Adrenal gland (tissue), 12 donors: ENCODE results near the gene DCC. TPM values are rescaled to one million over a fixed set of nuclear protein-coding genes. Genes with fewer than 3 reads are reported as not detected.

Experiments
- DNase-seq, 7 donors: peaks; one replicate each; pipeline ENCODE4 v3.0.0-alpha.2; 2019 to 2020
- H3K27ac ChIP-seq, 5 donors: fragments of 200-600 bp; sonication (generic) in 4 of 5; 1 replicate in 3 of 5; 2 replicates in 2 of 5; pipeline versions ENCODE4 v1.5.1 to v1.8.0; 2016 to 2020; ENCODE audit warnings: mild to moderate bottlenecking in 1 of 5
- H3K27me3 ChIP-seq: fragments of 200-600 bp; 2 replicates; pipeline ENCODE4 v1.8.0; 2021
- H3K36me3 ChIP-seq, 2 donors: fragments of 200-600 bp; replicated peaks in 1 of 2; 1 replicate in 1 of 2; 2 replicates in 1 of 2; pipeline versions ENCODE4 v1.5.1 to v1.8.0; 2018 to 2022
- H3K4me1 ChIP-seq, 2 donors: fragments of 200-600 bp; replicated peaks in 1 of 2; 1 replicate in 1 of 2; 2 replicates in 1 of 2; pipeline versions ENCODE4 v1.5.1 to v1.8.0; 2018 to 2021
- H3K4me3 ChIP-seq, 4 donors: fragments of 200-600 bp; sonication (generic) in 3 of 4; one replicate each; pipeline ENCODE4 v1.5.1; 2016 to 2018
- H3K9me3 ChIP-seq, 3 donors: fragments of 200-600 bp; sonication (generic) in 1 of 3; replicated peaks in 1 of 3; 1 replicate in 2 of 3; 2 replicates in 1 of 3; pipeline versions ENCODE4 v1.5.1 to v1.8.0; 2016 to 2021
- POLR2A ChIP-seq, 2 donors: fragments of 450-650 bp; IDR thresholded peaks; one replicate each; pipeline ENCODE4 v1.6.1; 2017; ENCODE audit warnings: antibody characterized with exemption in 2 of 2, mild to moderate bottlenecking in 2 of 2, moderate library complexity in 1 of 2
- WGBS, 4 donors: extraction: QIAGEN DNeasy Blood & Tissue Kit in 2 of 4; methylation state at CpG; one replicate each; pipeline versions ENCODE4 v1.1.5 to v1.1.7; 2013 to 2017; 5-methylcytosine and 5-hydroxymethylcytosine counted together
- intact Hi-C, 2 donors: fragments of 100-400 bp; cut with DNase I; formaldehyde crosslinking; loops; one replicate each; pipeline versions ENCODE4 v1.14.1 to v1.15.0; 2022 to 2023
- polyA plus RNA-seq, 3 donors: library from polyadenylated mRNA; stranded (reverse); fragments of 200-250 nt in 2 of 3; fragments of 350-450 nt in 1 of 3; fragmentation: Illumina TruSeq in 1 of 3; extraction: RNeasy Lipid Tissue Mini Kit (QIAGEN cat#74804) in 1 of 3; gene quantifications; one replicate each; pipeline ENCODE4 v1.2.3, GENCODE V29; 2013 to 2014
- total RNA-seq, 9 donors: library from RNA; depleted of rRNA in 4 of 9; stranded (reverse); fragments of >200 nt in 4 of 9; fragments of 120-200 nt in 1 of 9; fragmentation: NEBNext Ultra II Directional in 1 of 9; extraction: Animal tissue kit (Norgen Biotek cat#: 25700) in 1 of 9; gene quantifications; one replicate each; pipeline versions ENCODE4 v1.1.0 to v1.2.4, GENCODE V29; 2013 to 2023
- TF ChIP-seq, protein P1 (sequence below), 6 experiments: fragments of 450-650 bp in 4 of 6; fragments of 200-600 bp in 2 of 6; sonication (generic) in 1 of 6; IDR thresholded peaks; 1 replicate in 5 of 6; 2 replicates in 1 of 6; pipeline versions ENCODE4 v1.5.1 to v1.8.0; 2016 to 2021; ENCODE audit warnings: antibody characterized with exemption in 6 of 6, mild to moderate bottlenecking in 2 of 6, moderate library complexity in 1 of 6
- donor health status: healthy with polysubstance abuse.
- donor health status: Bipolar disorder and iron deficiency.
- donor health status: DM: yes; HTN: yes; CAD: no.
- donor health status: DM: no; HTN: no; CAD: no.
- donor health status: DM: no; HTN: no; CAD: no.
- donor health status: DM: yes; HTN: yes; CAD: no.

The DCC gene
- total and polyA plus RNA-seq, 12 donors: 0.33 to 3.5 (median 1.1) TPM; not detected in 1

DNA sequence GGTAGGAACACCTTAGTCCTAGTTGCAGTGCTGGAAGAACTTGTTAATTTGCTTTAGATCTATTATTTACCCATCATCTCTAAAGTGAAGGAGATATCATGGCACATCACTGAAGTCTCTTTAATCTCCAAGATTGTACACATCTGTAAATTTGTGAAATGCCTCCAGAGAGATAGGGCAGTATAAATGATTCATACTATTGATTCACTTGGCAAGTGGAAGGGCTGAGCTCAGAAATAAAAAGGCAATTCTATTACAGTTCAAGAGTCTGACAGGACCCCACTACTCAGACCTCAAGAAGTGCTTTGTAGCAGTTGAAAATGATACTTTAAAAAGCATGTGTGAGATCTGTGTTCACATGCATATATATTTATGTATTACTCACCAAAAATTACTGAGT lies 489.3 kb downstream of the DCC start:
- DNase-seq: no peak
- Histone ChIP-seq H3K4me1 (no peaks in the 10 kb centered on the region), H3K27ac (no peak overlapping the region), H3K27me3 (no peaks in the 10 kb centered on the region), H3K4me3 (no peak overlapping the region), H3K36me3 (no peaks in the 10 kb centered on the region), H3K9me3 (no peaks in the 10 kb centered on the region)
- TF ChIP-seq, protein P1, sequence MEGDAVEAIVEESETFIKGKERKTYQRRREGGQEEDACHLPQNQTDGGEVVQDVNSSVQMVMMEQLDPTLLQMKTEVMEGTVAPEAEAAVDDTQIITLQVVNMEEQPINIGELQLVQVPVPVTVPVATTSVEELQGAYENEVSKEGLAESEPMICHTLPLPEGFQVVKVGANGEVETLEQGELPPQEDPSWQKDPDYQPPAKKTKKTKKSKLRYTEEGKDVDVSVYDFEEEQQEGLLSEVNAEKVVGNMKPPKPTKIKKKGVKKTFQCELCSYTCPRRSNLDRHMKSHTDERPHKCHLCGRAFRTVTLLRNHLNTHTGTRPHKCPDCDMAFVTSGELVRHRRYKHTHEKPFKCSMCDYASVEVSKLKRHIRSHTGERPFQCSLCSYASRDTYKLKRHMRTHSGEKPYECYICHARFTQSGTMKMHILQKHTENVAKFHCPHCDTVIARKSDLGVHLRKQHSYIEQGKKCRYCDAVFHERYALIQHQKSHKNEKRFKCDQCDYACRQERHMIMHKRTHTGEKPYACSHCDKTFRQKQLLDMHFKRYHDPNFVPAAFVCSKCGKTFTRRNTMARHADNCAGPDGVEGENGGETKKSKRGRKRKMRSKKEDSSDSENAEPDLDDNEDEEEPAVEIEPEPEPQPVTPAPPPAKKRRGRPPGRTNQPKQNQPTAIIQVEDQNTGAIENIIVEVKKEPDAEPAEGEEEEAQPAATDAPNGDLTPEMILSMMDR (IDR thresholded peaks at IDR 0.05): no peak
- no peak for TF ChIP-seq POLR2A (IDR thresholded peaks at IDR 0.05)
- intact Hi-C loops: no loop called here

DNA sequence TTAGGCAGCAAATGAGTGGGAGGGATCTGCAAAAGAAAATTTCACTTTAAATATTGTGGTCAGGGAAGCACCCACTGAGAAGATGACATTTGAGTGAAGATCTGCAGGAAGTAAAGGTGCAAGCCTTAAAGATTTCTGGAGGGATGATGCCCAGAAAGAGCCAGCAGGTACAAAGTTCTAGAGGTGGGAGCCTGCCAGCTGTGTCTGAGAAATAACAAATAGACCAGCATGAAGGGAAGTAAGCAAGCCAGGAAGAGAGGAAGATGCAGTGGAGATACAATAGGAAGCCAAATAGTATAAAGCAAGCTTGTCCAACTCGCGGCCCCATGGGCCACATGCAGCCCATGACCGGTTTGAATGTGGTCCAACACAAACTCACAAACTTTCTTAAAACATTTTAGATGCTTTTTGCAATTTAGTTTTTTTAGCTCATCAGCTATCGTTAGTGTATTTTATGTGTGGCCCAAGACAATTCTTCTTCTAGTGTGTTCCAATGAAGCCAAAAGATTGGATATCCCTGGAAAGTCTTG lies 489.9 kb downstream of the DCC start:
- no peak overlapping the region for H3K27ac ChIP-seq
- no peaks in the 10 kb centered on the region for H3K27me3 ChIP-seq
- H3K4me3 ChIP-seq: no peak overlapping the region
- intact Hi-C loops: no loop called here
- TF ChIP-seq POLR2A (IDR thresholded peaks at IDR 0.05): no peak
- TF ChIP-seq, protein P1 (IDR thresholded peaks at IDR 0.05): no peak
- DNase-seq: no peak
- H3K36me3 ChIP-seq: no peaks in the 10 kb centered on the region
- no peaks in the 10 kb centered on the region for H3K9me3 ChIP-seq
- 67 to 73% (median 70%) methylated on average over 4 of the region's 4 CpGs for WGBS, 4 donors
- no peaks in the 10 kb centered on the region for H3K4me1 ChIP-seq

DNA sequence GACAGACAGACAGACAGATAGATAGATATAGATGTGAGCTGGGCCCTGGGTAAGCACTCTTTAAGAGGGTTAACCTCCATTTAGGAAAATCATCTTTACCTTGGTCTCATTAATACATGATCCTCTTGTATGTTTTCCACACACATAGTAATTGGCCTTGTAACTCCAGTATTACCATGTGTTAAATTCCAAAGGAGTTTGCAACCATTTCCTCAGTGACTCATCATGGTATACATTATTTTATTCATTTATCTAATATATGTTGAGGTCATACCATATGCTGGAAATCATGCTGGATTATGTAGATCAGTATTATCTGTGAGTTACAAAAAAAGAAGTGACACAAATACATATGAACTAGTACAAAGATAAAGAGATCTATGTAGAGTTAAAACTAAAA lies 504.3 kb downstream of the DCC start:
- no peak for TF ChIP-seq POLR2A (IDR thresholded peaks at IDR 0.05)
- TF ChIP-seq, protein P1 (IDR thresholded peaks at IDR 0.05): no peak

DNA sequence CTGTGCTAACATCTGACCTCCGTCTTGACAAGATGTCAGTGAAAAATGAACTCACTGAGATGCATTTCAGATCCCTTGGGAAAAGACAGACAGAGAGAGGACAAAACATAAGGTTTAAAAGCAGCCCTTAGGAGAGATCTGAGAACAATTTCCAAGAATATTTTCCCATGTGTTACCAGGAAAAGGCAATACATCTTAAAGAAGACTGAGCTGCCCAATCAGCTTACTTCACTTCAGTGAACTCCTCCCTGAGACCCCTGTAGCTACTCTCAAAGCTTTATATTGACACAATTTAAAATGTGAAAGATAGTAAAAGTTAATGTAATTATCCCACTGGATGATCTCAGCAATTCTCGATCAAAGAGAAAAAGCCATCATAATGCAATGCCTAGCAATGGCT lies 505.0 kb downstream of the DCC start:
- no peak for DNase-seq
- H3K36me3 ChIP-seq: no peaks in the 10 kb centered on the region
- no peak overlapping the region for H3K27ac ChIP-seq
- no peaks in the 10 kb centered on the region for H3K4me1 ChIP-seq
- 55 to 72% (median 66%) methylated on average over 2 of the region's 2 CpGs for WGBS, 4 donors
- no peak for TF ChIP-seq POLR2A (IDR thresholded peaks at IDR 0.05)
- TF ChIP-seq, protein P1 (IDR thresholded peaks at IDR 0.05): no peak
- no peaks in the 10 kb centered on the region for H3K27me3 ChIP-seq
- no peaks in the 10 kb centered on the region for H3K9me3 ChIP-seq
- intact Hi-C loops: no loop called here
- no peak overlapping the region for H3K4me3 ChIP-seq

More for the DNA sequence above, 504.3 kb downstream of the DCC start:
- no peak for DNase-seq
- Histone ChIP-seq H3K27me3 (no peaks in the 10 kb centered on the region), H3K9me3 (no peaks in the 10 kb centered on the region), H3K4me1 (no peaks in the 10 kb centered on the region), H3K27ac (no peak overlapping the region), H3K36me3 (no peaks in the 10 kb centered on the region), H3K4me3 (no peak overlapping the region)
- intact Hi-C loops: no loop called here
